ENCODE data around the gene NLK.
"Not testable (repeated sequence)": the region's sequence is repeated elsewhere in the genome, so short reads cannot be mapped to it uniquely, and the experiment has no call there.

NLK gene

DNA sequence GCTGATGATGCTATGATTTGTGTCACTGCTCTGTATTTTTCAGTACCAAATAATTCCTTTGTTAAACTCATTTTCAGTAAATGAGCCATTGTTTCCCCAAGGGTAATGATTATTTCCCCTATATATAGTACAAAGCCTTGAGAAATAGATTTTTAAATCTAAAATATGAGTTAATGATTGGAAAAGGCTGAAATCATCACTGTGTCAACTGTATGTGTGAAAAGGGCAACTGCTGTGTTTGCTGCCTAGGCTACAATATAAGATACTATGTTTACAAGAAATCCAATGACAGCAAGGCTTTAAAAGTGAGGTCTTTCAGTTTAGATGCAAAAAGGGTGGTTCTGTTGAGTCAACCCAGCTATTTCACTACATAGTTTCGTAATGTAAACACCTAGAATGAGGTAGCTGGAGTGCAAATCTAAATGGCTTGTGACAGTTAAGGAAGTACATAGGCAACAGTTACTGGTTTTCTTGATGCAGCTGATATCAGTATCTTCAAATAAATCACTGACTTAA lies 15.3 kb downstream of the NLK start:
- in situ Hi-C loops (cut with HindIII; ENCODE audit: low pct_ligation_motif_present, low pct_unique_long_range_greater_than_20kb, low sequenced_read_pairs): no loop called here
- no peak for DNase-seq

DNA sequence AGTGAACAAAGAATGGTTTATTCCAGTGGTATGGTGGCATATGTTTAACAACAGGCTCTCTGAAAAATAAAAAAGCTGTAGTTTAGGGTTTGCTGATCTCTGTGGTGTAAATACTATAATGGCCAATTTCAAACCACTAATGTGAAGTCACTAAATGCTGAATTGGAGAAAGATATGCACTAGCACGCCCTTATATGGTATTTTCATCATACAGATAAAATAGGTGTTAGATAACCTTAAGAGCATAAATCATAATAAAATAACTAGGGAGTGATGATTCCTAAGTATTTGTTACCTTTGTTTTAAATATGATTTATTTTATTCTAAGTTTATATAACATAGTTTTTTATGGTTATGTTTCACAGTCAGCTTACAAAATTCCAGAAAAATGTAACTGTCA lies 17.2 kb downstream of the NLK start:
- no peak for DNase-seq
- in situ Hi-C loops (cut with HindIII; ENCODE audit: low pct_ligation_motif_present, low pct_unique_long_range_greater_than_20kb, low sequenced_read_pairs): no loop called here

DNA sequence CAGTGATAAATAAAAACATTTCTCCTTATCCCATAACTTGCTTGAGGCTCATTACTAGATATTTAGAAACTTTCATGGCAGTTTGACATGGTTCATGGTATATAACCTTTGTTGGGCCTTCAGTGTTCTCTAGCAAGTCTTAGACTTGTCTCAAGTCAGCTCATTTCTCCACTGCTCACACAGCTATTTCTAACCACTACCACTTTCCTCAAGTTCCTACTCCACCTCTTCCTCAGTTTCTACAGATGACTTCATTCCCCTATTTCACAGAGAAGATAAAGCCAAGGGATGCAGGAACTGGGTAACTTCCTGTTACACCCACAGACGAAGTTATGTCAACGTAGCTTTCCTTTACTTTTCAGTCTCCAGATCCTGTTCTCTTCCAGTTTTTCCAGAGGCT lies 23.2 kb downstream of the NLK start:
- DNase-seq: no peak
- in situ Hi-C loops (cut with HindIII; ENCODE audit: low pct_ligation_motif_present, low pct_unique_long_range_greater_than_20kb, low sequenced_read_pairs): no loop called here

DNA sequence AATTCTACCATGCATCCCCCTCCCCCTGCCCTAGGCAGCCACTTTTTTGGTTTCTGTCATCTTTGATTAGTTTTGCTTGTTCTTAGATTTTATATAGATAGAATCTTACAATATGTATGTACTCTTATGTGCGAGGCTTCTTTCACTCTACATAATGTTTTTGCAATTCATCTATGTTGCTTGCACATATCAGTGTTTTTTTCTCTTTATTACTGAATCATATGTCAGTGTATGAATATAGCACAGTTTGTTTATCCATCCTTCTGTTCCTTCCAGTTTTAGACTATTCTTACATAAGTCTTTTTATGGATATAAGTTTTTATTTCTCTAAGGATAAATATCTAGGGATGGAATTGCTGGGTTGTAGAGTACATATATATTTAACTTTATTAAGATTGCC lies 26.6 kb downstream of the NLK start:
- in situ Hi-C loops (cut with HindIII; ENCODE audit: low pct_ligation_motif_present, low pct_unique_long_range_greater_than_20kb, low sequenced_read_pairs): no loop called here

DNA sequence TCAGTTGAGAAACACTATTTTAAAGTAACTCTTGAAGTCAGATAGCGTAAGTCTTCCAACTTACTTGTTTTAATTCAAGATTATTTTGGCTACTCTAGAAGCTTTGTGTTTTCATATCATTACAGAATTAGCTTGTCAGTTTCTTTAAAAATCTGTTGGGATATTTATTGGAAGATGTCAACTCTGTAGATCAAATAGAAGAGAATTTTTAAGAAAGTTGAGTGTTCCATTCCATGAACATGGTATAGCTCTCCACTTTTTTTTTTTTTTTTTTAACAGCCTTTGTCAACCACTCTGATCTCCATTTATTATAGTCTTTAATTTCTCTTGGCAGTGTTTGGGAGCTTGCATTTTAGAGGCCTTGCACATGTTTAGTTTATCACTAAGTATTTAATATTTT lies 28.7 kb downstream of the NLK start:
- no peak for DNase-seq

More for the DNA sequence above, 26.6 kb downstream of the NLK start:
- DNase-seq: no peak

DNA sequence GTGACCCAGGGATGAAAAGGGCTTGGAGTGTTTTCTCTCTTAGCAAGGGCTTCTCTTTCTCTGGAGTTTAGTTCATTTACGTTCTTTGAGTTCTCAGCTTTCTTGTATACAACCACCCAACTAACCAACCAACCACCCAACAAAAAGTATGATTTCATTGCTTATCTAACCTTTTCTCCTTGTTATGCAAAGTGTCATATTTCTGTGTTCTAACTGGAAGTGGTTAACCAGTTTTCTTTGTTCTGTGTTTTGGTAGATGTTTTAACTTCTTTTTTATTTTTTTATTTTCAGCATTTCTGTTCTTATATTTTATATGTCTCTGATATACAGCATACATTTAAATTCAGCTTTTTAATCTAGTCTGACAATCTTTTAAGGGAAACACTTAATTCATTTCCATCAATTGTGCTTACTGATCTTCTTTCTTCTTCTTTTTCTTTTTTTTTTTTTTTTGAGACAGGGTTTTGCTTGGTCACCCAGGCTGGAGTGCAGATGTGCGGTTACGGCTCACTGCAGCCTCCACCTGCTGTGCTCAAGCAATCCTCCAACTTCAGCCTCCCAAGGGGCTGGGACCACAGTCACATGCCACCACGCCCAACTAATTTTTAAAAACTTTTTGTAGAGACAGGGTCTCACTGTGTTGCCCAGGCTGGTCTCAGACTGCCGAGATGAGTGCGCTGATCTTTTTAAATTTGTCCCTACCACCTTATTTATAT lies 29.6 kb downstream of the NLK start:
- no peak for DNase-seq
- in situ Hi-C loops (cut with HindIII; ENCODE audit: low pct_ligation_motif_present, low pct_unique_long_range_greater_than_20kb, low sequenced_read_pairs): no loop called here

More for the DNA sequence above, 28.7 kb downstream of the NLK start:
- in situ Hi-C loops (cut with HindIII; ENCODE audit: low pct_ligation_motif_present, low pct_unique_long_range_greater_than_20kb, low sequenced_read_pairs): no loop called here

DNA sequence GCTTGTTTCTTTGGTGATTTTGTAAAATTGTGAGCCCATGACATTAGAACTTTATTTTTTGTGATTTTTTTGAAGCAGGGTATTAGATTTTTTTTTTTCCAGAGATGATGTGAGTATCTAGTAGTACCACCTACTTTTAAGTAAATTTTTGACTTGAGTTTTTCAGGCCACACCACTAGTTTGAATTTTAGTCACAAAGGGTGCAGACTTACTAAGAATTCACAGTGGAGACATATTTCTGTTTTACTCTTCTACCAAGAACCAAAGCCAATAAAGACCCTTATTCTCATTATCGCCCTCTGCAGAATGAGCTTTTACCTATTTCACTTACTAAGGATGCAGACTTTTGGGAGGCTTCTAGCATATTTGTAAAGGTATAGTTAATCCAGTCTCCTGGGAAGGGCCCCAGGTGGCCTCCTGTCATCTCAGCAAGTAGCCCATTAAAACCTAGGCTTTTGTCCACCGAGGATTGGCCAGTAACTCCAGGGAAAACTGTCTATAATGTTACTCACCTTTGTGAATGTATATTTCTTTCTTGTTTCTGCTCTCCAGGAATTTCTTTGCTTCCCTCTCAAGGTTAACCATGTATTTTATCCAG lies 30.6 kb downstream of the NLK start:
- in situ Hi-C loops (cut with HindIII; ENCODE audit: low pct_ligation_motif_present, low pct_unique_long_range_greater_than_20kb, low sequenced_read_pairs): no loop called here
- no peak for DNase-seq

DNA sequence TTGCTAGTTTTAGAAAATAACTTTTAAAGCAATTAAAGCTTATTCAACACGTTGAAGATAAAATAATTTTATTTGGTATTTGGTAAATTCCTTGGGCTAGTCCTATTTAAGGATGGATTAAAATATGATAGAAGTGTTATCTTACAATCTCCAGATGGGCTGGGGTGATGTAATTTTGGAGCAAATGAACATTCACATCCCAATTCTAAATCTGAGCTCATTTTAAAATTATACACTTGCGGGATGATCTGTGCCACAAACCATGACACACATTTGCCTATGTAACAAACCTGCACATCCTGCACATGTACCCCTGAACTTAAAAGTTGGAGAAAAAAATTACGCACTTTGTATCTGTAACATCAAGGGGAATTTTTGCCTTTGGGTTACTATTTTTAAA lies 31.5 kb downstream of the NLK start:
- in situ Hi-C loops (cut with HindIII; ENCODE audit: low pct_ligation_motif_present, low pct_unique_long_range_greater_than_20kb, low sequenced_read_pairs): no loop called here
- no peak for DNase-seq

DNA sequence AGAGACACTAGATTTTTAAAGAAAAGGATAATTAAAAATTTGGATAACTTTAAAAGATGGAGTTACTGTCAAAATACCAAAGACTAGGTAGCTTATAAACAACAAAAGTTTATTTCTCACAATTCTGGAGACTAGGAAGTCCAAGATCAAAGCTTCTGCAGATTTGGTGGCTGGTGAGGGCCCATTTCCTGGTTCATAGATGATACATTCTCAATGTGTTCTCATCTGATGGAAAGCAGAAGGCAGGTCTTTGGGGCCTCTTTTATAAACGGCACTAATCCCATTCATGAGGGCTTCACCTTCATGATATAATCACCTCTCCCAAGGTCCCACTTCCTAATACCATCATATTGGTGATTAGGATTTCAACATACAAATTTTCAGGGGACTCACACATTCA lies 33.7 kb downstream of the NLK start:
- DNase-seq: no peak
- in situ Hi-C loops (cut with HindIII; ENCODE audit: low pct_ligation_motif_present, low pct_unique_long_range_greater_than_20kb, low sequenced_read_pairs): no loop called here

DNA sequence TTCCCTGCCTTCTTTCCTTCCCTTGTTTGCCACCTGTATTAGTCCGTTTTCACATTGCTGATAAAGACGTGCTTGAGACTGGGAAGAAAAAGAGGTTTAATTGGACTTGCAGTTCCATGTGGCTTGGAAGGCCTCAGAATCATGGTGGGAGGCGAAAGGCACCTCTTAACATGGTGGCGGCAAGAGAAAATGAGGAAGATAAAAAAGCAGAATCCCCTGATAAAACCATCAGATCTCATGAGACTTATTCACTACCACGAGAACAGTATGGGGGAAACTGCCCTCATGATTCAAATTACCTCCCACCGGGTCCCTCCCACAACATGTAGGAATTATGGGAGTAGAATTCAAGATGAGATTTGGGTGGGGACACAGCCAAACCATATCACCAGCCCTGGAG lies 34.7 kb downstream of the NLK start:
- in situ Hi-C loops (cut with HindIII; ENCODE audit: low pct_ligation_motif_present, low pct_unique_long_range_greater_than_20kb, low sequenced_read_pairs): not testable (repeated sequence)

DNA sequence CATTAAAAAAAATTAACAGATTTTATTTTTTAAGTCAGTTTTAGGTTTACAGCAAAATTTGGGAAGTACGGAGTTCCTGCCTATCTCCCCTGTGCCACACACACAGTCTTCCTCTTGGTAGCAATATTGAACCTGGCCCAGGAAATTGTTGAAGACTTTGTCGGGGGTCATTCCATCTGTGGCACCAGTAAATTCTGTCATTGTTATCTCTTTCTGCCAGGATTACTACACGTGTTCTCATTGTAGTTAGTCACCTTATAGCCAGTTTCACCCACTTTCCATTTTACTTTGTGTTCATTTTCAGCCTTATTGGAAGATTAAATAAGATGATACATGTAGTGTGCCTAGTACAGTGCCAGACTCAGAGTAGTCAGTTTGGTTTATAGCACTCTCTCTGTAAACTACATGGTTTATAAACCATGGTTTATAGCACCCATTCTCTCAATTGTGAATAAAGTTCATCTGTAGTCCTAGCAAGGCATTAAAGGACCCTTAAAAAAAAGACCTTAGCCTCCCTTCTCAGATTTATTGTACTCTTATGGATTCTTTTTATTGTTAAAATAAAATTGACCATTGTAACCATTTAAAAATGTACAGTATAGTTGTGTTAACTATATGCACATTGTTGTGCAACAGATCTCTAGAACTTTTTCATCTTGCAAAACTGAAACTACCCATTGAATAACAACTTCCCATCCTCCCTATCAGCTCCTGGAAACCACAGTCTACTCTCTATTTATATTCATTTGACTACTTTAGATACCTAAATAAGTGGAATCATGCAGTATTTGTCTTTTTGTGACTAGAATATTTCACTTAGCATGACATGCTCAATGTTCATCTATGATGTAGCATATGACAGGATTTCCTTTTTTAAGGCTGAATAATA lies 36.1 kb downstream of the NLK start:
- DNase-seq: no peak
- in situ Hi-C loops (cut with HindIII; ENCODE audit: low pct_ligation_motif_present, low pct_unique_long_range_greater_than_20kb, low sequenced_read_pairs): no loop called here

More for the DNA sequence above, 34.7 kb downstream of the NLK start:
- not testable (repeated sequence) for DNase-seq

DNA sequence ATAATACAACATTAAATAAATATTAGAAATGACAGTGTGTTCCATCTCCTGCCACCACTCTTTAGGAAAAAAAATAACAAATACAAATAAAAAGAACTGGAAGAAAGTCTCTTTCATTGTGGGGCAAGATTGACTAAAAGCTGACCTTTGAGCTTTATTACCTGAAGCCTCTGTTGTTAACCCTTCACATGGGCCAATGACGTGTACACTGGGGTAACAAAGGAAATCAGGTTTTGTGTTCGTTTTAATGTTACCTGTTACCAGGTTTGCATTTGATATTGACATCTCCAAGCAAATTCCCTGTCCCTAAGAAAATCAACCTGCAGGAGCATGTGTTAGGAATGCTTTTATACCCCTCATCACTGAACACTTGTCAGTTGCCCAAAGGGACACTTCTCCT lies 39.0 kb downstream of the NLK start:
- in situ Hi-C loops (cut with HindIII; ENCODE audit: low pct_ligation_motif_present, low pct_unique_long_range_greater_than_20kb, low sequenced_read_pairs): no loop called here
- no peak for DNase-seq

DNA sequence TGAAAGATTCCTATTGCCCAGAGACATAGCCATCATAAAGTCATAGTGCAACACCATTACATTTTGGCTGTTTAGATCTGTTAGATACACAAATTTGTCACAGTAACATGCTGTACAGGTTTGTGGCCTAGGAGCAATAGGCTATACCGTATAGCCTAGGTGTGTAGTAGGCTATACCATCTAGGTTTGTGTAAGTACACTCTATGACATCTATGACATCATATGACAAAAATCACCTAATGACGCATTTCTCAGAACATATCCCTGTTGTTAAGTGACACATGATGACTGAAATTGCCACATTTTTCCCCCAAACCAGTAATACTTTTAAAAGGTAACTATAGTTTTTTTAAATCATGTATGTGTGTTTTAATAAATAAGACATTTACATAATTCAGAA lies 43.3 kb downstream of the NLK start:
- in situ Hi-C loops (cut with HindIII; ENCODE audit: low pct_ligation_motif_present, low pct_unique_long_range_greater_than_20kb, low sequenced_read_pairs): no loop called here
- no peak for DNase-seq

DNA sequence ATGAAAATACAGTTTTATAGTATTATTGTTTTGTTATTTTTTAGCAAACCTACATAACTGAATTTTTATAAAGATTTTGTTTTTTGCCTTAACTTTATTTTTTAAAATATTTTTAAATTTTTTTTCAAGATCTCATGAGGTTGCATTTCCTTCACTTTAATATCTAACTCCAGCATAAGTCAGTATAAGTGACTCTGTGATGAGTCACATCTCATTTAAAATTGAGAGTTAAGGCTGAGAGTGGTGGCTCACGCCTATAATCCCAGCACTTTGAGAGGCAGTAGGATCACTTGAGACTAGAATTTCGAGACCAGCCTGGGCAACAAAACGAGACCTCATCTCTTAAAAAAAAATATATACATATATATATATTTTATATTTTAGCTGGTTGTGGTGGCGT lies 44.0 kb downstream of the NLK start:
- no peak for DNase-seq
- in situ Hi-C loops (cut with HindIII; ENCODE audit: low pct_ligation_motif_present, low pct_unique_long_range_greater_than_20kb, low sequenced_read_pairs): no loop called here

DNA sequence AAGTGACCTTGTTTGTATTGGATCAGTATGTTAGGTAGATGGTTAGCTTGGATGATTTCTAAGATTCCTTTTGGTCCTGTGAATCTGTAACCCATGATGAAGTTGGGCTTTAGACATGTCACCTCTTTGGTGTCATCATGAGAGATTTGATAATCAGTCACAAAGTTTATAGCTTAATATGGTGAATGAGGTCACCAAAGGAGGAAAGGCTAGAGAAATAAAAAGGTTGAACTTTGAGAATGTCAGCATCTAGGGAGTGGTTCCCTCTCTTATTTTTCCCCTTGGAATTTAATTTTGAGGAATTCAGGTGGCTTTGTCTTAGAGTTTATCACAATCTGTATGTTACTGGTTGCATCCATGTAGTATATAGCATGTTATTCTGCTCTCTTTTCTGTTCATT lies 45.3 kb downstream of the NLK start:
- no peak for DNase-seq
- in situ Hi-C loops (cut with HindIII; ENCODE audit: low pct_ligation_motif_present, low pct_unique_long_range_greater_than_20kb, low sequenced_read_pairs): no loop called here

DNA sequence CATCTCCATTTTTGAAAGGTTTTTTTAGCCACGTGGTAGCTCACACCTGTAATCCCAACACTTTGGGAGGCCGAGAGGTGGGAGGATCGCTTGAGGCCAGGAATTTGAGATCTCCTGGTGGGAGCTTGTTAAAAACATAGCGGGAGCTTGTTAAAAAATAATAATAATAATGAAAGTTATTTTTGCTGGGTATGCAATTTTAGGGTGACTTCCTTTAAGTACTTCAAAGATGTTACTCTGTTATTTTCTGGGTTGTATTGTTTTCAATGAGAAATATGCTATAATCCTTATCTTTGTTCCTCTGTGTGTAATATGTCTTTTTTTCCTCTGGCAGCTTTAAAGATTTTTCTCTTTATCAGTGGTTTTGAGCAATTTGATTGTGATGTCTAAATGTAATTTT lies 48.1 kb downstream of the NLK start:
- in situ Hi-C loops (cut with HindIII; ENCODE audit: low pct_ligation_motif_present, low pct_unique_long_range_greater_than_20kb, low sequenced_read_pairs): no loop called here
- no peak for DNase-seq

DNA sequence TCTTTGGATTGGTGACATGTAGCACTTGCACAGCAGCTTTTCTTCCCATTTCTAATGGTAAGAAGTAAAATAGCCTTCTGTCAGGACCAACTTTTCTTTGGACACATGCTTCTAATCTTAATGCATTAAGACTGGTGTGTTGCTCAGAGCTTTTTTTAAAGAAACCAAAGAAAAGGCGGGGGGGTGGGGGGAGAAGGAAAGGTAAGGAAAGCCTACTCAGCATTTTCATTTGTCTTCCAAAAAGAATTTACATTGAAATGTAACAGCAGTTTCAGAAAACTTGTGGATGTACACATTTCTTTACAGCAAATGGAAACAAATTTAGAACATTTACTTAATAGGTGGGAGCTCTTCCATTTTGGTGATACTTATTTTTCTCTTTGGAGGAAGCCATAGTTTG lies 49.6 kb downstream of the NLK start:
- in situ Hi-C loops (cut with HindIII; ENCODE audit: low pct_ligation_motif_present, low pct_unique_long_range_greater_than_20kb, low sequenced_read_pairs): no loop called here
- DNase-seq: no peak

DNA sequence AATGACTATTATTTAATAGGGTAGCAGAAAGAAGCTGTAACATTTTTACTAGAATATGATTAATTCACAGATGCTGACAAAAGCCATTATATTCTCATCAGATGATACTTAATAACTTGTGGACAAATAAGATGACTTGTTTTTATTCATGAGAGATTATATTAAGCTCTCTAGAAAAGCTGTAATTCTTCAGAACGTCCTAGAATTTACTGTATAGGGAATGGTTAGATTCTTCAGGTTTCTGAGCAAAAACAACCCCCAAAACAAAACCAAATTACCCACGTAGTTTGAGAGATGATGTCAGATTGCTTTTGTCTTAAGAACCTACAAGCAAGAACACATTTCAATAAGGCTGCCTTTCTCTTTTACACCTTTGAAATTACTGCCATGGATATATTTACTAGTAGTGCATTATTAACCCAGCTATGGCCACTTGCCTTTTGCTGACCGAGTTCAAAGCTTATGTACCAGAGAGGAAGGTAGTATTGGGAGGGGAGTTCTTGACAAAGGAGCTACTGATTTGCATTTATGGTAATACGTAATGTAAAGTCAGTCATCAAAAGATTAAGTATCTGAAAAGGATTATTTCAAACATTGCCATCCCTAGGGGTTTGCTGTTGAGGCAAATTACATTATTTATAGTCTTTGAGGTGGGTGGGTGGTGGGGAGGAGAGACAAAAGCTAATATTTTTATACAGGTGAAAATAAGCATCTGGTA lies 51.7 kb downstream of the NLK start:
- no peak for DNase-seq
- in situ Hi-C loops (cut with HindIII; ENCODE audit: low pct_ligation_motif_present, low pct_unique_long_range_greater_than_20kb, low sequenced_read_pairs): no loop called here

DNA sequence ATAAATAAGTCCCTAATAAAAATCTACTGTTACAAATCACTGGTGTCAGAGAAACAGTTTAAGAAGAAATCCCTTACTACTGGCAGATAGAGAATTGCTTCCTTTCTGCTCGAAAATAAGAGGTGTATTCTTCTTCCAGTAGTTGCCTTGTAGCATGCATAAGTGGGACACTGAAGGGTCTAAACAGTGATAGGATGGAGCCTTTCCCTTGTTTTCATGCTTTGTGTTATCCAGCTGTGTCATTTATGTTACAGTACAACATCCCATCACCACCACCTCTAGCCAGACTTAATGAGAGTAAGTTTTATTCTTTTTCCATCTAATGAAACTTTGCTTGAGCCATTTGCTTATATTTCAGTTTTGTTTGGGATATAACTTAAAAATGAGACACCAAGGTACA lies 54.3 kb downstream of the NLK start:
- DNase-seq: no peak
- in situ Hi-C loops (cut with HindIII; ENCODE audit: low pct_ligation_motif_present, low pct_unique_long_range_greater_than_20kb, low sequenced_read_pairs): no loop called here

Measured in ACHN (cell line).